Astrocyte of the cerebellum (primary cell): Measurements from ENCODE around the gene RBM23.

Experiments used
- DNase-seq: peaks from one replicate; pipeline ENCODE4 v3.0.0-alpha.2; 2011; ENCODE audit warnings: low read depth
- H3K4me3 ChIP-seq: 2 replicates; pipeline ENCODE4 v1.5.1; 2011; ENCODE audit warnings: mild to moderate bottlenecking, low read depth, low read length, moderate library complexity
- in situ Hi-C: cut with HindIII; loops from 2 replicates; pipeline ENCODE4 v1.10.0; 2017; ENCODE audit warnings: low sequenced_read_pairs
- TF ChIP-seq, protein P1 (sequence below): IDR thresholded peaks from 2 replicates; pipeline ENCODE4 v1.5.1; 2012; ENCODE audit warnings: low read length, low read depth, moderate library complexity, mild to moderate bottlenecking; ENCODE audit errors: missing control alignments

Gene RBM23

GRCh38 chr14:22844221-22845102 is 74.5 kb downstream of the RBM23 start:
- TF ChIP-seq, protein P1, sequence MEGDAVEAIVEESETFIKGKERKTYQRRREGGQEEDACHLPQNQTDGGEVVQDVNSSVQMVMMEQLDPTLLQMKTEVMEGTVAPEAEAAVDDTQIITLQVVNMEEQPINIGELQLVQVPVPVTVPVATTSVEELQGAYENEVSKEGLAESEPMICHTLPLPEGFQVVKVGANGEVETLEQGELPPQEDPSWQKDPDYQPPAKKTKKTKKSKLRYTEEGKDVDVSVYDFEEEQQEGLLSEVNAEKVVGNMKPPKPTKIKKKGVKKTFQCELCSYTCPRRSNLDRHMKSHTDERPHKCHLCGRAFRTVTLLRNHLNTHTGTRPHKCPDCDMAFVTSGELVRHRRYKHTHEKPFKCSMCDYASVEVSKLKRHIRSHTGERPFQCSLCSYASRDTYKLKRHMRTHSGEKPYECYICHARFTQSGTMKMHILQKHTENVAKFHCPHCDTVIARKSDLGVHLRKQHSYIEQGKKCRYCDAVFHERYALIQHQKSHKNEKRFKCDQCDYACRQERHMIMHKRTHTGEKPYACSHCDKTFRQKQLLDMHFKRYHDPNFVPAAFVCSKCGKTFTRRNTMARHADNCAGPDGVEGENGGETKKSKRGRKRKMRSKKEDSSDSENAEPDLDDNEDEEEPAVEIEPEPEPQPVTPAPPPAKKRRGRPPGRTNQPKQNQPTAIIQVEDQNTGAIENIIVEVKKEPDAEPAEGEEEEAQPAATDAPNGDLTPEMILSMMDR, result no peak
- in situ Hi-C loops, result no loop called here
- DNase-seq, result no peak
- H3K4me3 ChIP-seq, result no peak overlapping the region
